Activated T-cell treated with anti-CD3 and anti-CD28 coated beads for 1 hour (primary cell): ENCODE data around the gene TCAP.
A peak's percentile ranks its signal among the peaks of the same experiment; 100 is the strongest.

Experiments
- DNase-seq: peaks from one replicate; pipeline ENCODE4 v3.0.0-alpha.2; 2020; ENCODE audit warnings: low read depth

Gene TCAP

DNA sequence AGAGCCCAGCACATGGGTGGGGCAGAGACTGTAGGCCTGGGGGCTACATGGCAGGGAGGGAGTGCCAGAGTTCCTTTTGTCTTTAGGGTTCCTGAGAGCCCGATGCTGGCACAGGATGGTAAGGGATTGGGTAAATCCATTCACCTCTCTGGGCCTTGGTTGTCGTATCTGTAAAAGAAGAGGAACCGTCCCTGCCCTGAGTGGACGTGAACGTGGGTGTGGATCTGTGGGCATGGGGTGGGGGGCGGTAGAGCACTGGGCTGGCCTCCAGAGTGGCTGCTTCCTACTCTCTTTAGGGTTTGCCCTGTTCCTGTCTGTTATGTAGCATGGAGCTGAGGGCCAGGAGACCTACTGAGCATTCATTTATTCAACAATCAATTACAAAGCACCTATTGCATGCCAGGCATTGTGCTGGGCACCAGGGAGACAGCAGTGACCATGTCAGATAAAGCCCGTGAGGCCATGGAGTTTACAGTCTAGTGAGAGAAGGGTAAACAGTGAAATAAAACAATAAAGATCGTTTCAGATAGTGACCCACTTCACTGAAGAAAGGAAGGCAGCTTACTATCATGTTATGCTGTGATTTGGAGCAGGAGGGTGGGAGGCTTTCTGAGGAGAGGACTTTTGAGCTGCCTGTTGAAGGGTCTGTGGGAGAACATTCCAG, 13.1 kb upstream of the TCAP start:
- DNase-seq = no peak

DNA sequence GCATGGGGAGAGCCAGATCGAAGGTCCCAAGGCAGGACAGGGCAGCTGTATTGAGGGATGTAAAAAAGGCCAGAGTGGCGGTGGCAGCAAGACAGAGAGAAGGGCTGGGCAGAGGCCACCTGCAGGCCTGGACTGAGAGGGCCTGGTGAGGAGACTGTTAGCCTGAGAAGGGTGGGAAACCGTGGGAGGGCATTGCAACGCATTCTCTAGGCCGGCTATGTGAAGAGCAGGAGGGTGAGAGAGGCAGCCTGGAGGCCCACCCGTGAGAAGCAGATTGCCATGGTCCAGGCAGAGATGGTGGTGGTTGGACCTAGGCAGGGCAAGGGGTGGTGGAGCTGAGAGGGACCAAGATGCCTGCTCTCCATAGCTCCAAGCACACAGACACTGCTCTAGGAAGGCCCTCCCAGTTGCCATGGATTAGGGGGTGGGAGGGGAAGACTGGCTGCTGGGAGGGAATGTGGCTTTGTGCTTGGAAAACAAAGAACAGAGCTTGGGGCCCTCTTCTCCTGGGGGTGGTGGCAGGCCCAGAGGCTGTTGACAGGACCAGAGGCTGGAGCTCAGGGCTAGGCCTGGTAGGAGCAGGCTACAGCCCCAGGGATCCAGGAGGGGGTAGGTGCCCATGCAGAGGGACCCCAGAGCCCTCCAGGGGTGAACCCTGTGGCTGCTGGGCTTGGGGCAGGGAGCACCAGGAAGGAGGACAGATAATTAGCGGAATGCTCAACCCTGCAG, 12.4 kb upstream of the TCAP start:
- DNase-seq = no peak

DNA sequence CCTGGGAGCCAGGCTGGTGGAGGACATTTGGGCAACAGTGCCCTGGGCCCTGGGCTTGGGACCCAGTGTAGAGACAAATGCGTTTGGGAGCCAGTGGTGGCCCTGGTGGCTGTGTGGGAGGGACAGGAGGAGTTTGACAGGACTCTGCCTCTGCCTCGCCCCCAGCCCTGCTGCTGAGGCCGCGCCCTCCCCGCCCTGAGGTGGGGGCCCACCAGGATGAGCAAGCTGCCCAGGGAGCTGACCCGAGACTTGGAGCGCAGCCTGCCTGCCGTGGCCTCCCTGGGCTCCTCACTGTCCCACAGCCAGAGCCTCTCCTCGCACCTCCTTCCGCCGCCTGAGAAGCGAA, 11.9 kb upstream of the TCAP start:
- no peak for DNase-seq

DNA sequence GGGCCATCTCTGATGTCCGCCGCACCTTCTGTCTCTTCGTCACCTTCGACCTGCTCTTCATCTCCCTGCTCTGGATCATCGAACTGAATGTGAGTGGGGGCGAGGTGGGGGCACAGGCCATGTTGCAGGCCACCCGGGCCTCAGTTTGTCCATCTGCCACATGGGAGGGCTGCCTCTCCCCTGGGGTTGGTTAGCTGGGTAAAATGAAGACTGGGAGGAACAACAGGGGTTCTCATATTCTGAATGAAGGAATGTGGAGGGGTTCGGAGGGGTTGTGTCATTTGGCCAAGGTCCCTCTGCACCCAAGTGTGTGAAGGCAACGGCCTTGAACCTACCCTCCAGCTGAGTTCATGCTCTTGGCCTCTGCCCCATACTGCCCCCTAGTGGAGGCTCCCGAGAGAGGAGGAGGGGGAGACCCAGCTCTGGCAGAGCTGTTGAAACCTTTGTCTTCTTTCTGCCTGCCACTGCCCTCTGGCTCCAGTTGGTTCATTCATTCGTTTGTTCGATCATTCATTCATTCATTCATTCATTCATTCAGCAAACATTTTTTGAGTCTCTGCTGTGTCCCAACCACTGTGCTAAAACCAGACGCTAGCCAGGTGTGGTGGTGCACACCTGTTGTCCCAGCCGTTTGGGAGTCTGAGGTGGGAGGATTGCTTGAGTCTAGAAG, 11.4 kb upstream of the TCAP start:
- peak; percentile 80 for DNase-seq

DNA sequence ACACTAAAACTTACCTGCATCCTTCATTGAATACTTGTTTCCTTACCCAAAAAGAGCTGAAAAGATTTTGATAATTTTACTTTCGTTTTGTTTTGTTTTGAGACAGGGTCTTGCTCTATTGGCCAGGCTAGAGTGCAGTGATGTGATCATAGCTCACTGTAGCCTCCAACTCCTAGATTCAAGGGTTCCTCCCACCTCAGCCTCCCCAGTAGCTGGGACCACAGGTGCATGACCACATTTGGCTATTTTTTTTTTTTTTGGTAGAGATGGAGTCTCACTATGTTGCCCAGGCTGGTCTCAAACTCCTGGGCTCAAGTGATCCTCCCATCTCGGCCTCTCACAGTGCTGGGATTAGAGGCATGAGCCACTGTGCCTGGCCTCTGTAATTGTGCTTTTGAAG, 10.0 kb upstream of the TCAP start:
- no peak for DNase-seq

DNA sequence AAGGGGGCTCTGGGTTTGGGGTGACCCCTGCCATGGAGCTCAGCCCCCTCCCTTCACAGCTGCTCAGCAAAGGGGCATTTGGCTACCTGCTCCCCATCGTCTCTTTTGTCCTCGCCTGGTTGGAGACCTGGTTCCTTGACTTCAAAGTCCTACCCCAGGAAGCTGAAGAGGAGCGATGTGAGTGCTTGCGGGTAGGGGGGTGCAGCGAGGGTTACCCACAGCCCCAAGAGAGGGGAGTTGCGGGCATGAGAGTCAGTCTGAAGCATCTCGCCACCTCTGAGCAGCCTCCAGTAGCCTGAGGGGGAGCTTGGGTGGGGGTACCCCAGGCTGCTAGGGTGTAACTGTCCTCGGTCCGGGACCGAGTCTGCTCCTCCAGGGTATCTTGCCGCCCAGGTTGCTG, 6.8 kb upstream of the TCAP start:
- no peak for DNase-seq

DNA sequence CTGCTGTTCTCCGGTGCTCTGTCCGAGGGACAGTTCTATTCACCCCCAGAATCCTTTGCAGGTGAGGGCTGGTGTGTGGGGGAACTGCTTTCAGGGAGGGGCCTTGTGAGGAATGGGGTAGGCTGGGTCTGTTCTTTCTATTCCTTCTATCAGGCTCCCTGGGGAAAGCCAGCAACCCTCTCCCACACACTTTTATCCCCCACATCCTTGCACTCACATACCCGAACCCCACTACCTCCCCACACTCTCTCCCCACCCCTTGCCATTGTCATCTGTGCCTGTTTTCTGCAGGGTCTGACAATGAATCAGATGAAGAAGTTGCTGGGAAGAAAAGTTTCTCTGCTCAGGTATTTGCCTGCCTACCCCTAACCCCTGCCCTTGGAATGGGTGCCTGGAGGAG, 6.4 kb upstream of the TCAP start:
- no peak for DNase-seq

DNA sequence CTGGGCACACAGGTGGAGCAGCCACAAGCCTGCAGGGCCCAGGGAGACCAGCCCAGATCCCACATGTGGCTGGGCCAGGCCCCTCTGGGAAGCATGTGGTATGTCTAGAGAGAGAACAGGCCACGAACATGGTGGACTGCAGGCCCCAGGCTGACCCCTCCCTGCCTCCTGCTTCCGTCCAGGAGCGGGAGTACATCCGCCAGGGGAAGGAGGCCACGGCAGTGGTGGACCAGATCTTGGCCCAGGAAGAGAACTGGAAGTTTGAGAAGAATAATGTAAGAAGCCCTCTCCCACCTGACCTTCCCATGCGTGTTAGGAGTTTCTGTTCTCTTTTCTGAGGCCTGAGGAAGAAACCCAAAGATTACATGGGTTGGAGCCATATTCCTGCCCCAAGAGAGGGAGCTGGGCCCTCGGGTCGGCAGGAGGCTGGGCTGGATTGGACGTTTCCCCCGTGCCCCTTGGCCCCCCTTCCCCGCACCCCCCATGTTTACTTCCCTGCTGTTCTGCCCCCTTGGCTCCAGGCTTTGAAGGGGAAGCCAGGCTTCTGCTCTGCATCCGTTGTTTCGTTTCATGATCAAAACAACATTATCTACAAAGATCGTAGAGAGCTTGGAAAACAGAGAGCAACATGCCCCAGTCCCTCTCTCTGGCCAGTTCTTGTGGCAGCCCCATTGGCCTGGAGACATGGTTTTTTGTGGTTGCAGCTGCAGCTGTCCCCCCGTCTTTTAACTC, 5.7 kb upstream of the TCAP start:
- no peak for DNase-seq

DNA sequence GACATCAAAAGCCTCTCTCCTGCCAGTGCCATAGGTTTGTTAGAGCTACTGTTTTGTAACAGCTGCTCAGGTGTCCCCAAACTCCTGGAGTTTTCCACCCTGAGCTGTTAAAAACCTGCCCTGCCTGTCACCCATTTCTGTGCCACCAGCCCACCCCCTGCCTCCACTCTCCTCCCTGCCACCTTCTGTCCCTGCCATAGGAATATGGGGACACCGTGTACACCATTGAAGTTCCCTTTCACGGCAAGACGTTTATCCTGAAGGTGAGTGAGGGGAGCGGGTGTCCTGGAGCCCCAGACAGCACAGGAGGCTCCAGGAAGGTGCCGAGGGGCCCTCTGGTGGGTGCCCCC, 5.2 kb upstream of the TCAP start:
- no peak for DNase-seq

DNA sequence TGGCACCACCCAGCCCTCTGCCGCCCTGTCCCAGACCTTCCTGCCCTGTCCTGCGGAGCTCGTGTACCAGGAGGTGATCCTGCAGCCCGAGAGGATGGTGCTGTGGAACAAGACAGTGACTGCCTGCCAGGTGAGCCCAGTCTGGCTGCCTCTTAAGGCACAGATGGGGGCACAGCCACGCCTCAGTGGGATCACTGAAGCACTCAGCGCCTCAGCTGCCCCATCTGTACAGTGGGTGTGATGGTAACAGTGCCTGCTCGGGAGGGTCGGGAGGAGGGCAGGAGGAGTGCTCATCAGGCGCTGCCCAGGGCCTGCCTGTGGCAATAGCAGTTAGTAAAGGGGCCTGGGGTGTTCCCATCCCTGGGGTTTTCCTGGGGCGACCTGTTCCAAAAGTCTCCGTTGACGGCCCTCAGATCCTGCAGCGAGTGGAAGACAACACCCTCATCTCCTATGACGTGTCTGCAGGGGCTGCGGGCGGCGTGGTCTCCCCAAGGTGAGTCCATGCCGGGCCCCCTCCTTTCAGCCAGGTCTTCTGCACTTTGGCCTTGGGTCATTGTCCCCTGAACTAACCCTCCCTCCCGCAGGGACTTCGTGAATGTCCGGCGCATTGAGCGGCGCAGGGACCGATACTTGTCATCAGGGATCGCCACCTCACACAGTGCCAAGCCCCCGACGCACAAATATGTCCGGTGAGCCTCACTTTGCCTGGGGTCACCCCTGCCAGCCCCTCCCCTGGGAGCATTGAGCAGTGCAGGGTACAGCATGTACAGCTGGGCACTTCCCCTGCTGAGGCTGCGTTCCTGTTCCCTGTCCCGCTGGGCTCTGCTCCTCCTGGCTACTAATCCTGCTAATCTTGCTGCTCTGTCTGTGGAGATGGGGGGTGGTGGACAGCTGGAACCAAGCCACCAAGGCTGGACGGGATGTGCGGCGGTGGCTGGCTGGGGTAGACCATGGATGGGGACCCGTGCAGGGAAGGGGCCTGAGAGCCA, 4.5 kb upstream of the TCAP start:
- DNase-seq = no peak

DNA sequence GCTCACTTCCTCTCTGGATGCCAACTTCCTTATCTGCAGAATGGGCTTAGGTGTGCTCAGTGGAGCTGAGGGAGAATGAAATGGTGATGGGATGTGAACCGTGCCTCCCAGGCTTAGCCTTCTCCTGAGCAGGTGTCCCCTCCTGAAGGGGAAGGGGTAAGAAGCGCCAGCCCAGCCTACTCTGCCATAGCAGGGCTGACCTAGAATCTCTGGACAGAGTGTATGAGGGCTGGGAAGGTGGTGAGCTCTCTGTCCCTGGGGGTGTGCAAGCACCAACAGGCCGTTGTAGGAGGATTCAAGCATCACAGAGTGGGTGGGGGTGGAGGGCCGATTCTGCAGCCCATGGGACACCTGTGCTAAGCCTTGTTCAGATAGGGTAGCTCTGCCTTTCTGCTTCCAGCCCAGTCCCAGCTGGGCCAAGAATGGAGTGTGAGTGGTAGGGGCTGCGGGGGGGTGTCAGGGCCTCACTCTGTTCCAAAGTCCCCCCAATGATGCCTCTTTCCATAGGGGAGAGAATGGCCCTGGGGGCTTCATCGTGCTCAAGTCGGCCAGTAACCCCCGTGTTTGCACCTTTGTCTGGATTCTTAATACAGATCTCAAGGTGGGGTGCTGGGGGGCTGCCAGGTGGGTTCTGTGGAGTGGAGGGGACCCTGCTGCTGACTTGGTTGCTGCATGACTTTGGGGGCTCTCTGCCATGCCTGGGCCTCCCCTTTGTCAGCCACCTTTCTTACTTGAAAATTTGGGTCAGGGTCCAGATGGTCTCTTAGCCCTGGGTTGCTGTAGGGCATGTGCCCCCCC, 3.2 kb upstream of the TCAP start:
- DNase-seq = no peak

DNA sequence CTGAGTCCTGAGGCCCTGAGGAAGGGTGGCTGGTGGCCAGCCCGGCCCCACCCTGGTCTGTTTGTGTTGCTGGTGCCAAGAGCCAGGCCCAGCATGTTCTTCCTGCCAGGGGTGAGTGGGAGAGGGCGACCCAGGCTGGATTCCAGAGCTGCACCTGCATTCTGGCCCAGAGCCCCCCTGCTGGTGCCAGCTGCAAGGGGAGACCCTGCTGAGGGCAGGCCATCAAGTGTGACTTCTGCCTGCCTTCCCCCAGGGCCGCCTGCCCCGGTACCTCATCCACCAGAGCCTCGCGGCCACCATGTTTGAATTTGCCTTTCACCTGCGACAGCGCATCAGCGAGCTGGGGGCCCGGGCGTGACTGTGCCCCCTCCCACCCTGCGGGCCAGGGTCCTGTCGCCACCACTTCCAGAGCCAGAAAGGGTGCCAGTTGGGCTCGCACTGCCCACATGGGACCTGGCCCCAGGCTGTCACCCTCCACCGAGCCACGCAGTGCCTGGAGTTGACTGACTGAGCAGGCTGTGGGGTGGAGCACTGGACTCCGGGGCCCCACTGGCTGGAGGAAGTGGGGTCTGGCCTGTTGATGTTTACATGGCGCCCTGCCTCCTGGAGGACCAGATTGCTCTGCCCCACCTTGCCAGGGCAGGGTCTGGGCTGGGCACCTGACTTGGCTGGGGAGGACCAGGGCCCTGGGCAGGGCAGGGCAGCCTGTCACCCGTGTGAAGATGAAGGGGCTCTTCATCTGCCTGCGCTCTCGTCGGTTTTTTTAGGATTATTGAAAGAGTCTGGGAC, 2.4 kb upstream of the TCAP start:
- no peak for DNase-seq

DNA sequence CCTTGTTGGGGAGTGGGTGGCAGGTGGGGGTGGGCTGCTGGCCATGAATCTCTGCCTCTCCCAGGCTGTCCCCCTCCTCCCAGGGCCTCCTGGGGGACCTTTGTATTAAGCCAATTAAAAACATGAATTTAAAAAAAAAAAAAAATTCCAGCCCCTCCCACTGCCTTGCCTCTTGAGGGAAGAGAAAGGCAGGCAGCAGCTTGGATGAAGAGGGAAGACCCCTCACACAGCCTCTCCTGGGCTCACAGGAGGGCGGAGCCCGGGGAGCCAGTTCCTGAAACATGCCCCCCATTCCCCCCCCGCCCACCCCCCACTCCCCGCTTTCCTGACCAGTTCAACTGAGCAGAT, 1.8 kb upstream of the TCAP start:
- no peak for DNase-seq

DNA sequence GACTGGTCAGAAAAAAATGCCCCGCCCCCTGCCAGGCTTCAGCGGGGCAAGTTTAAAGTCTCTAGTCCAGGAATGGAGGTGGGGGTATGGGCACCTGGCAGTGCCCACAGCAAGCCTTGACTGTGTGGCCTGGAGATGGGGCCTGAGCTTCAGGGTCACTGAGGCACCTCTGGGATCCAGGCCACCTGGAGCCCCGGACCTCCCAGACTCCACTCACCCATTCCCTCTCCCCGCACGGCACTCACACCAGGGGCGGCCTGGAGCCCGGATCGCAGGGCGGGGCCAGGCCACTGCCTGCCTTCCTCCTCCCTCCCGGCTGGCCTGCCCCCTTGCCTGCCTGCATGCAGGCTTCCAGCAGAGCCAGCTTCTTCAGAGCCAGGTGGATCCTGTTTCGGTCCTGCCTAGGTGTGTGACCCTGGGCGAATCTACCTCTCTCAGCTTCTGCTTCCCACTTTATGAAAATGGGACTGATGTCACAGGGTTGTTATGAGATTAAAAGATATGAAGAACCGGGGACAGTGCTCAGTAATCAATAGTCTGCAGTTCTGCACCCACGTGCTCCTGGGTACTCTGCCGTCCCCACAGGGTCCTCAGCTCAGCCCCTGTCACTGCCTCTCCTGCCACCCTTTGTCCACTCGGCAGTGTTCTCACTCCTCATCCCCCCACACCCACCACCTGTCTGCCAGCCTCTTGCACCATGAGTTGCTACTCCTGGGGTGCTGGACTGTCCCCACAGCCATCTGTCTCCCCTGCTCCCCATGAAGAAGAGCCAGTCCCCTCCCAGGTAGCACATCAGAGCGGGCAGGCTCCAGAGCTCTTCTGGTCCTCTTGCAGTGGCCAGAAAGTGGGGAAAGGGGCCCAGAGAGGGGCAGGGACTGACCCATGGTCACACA, 1.2 kb upstream of the TCAP start:
- DNase-seq = no peak

DNA sequence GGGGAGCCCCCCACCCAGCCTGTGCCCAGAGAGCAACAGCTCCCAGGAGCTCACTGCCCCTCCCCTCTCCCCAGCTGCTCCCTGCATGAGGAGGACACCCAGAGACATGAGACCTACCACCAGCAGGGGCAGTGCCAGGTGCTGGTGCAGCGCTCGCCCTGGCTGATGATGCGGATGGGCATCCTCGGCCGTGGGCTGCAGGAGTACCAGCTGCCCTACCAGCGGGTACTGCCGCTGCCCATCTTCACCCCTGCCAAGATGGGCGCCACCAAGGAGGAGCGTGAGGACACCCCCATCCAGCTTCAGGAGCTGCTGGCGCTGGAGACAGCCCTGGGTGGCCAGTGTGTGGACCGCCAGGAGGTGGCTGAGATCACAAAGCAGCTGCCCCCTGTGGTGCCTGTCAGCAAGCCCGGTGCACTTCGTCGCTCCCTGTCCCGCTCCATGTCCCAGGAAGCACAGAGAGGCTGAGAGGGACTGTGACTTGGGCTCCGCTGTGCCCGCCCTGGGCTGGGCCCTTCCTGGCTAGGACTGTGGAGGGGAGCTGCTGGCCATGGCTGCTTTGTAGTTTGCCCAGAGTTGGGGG, 584 bp downstream of the TCAP start:
- DNase-seq = no peak

DNA sequence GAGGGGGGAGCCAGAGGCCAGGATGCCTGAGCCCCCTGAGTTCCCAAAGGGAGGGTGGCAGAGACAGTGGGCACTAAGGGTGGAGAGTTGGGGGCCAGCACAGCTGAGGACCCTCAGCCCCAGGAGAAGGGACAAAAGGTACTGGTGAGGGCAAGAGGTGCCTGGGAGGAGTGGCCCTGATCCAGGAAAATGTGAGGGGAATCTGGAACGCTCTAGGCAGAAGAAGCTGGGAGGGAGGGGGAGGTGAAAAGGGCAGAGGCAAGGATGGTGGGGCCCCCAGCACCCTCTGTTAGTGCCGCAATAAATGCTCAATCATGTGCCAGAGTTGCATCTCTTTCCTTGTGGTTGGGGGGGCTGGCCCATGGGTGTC, 1.1 kb downstream of the TCAP start:
- DNase-seq = no peak

DNA sequence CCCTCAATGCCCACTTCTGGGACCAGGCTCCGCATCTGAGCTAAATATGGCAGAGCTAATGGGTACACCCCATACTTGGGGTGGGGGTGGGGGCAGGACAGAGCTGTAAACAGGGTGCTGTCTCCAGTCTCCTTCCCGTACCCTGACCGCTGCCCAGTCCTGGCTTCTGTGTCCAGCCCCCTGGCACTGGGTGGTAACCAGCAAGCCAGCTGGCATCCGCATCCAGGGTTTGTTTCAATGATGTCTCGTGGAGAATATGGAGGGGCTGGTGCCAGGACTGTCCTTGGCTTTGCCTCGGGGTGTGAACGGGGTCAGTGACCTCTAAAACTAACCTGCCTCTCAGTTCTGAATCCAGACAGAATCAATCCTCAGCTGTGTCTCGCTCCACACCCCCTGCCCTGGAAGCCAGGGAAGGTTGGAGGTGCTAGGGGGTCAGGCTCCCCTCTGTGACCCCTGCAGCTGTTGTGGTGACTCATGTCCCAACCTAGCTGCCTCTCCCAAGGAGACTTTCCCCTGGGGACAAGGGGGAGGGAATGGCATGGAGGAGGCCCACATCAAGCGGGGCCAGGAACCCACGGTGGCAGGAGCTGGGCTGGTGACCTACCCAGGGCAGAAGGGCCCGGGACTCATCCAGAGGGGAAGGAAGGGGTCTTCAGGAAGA, 1.6 kb downstream of the TCAP start:
- DNase-seq = no peak

DNA sequence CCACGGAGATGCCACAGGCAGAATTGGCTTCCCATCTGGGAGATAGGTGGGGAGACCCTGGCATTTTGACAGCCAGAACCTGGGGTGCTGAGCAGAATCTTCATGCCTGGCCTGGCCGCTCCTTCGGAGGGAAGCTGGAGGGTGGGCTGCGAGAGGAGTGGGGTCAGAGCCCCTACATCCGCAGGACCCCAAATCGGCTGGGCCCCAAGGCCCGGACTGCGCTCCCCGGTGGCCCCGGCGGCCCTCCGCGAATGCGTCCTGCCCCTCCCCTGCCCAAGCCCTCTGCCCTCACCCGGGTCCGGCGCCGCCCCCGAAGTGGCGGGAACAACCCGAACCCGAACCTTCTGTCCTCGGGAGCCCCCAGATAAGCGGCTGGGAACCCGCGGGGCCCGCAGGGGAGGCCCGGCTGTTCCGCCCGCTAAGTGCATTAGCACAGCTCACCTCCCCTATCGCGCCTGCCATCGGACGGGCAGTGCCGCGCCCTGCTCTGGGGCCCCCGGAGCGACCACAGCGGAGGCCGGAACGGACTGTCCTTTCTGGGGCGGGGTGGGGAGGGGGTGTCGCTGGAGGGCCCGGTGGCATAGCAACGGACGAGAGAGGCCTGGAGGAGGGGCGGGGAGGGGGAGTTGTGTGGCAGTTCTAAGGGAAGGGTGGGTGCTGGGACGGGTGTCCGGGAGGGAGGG, 2.3 kb downstream of the TCAP start:
- no peak for DNase-seq
